GM20431 (cell line): ENCODE data around the gene THUMPD3.

Experiments used
- in situ Hi-C: fragments of 300-500 bp; cut with MseI, MboI; formaldehyde crosslinking; loops from one replicate; pipeline ENCODE4 v1.15.0; 2020; ENCODE audit warnings: low sequenced_read_pairs; ENCODE audit not compliant: unreplicated experiment

THUMPD3 gene

GRCh38 chr3:9362731-9363530 lies at the start of gene THUMPD3:
Gene THUMPD3 (plus strand): TSS chr3:9363054. CDS start chr3:9365069, 2,015 bp downstream.
- in situ Hi-C loops: no loop called here

DNA sequence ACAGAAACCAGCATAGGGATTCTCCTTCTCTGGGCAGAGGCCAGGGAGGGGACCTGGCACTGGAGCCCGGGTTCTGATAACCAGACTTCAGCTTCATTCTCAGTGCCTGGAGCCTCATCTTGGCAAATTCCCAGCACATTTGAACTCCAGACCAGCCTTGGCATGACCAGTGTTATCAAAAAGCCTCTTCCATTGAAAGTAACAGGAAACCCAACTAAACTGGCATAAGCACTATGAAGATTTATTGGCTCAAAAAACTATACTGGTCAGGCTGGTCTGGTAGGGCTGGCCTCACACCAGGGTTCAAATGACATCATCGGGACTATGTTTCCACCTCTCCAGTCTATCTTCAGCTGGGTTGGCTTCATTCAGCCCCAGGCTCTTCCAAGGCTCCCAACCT lies 48.1 kb upstream of the THUMPD3 start:
- in situ Hi-C loops: no loop called here

DNA sequence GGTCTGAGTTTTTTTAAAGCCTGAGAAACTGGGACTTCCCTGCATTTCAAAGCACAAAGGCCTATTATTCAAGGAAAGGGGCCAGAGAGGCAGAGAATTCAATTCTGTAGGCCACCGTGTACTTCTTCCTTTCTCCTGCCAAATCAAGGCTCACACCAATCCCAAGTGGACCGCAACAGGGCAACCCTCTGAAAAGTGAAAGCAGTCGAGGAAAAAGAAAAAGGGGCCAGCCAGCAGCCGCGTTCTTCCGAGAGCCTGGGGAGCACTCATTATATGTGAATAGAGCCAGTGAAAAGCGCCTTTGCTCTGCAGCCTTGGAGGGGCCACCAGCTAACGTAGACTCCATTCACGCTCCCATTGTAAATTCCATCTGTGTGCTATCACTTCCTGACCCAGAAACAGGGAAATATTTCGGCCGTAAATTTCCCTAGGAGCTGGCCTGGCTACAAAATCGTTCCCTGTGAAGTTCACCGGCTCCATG lies 45.9 kb upstream of the THUMPD3 start:
- in situ Hi-C loops: no loop called here

DNA sequence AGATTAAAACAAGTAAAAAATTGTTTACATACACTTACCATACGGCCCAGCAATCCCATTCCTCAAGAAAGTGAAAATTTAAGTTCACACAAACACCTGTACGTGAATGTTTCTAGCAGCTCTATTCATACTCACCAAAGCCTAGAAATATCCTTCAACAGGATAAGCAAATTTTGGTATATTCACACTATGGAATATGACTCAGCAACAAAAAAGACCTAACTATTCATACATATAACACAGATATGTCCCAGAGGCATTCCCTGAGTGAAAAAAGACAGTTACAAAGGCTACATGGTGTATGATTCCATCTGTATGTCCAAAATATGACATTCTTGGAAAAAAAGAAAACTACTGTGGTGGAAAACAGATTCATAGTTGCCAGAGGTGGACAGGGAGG lies 40.1 kb upstream of the THUMPD3 start:
- in situ Hi-C loops: no loop called here

DNA sequence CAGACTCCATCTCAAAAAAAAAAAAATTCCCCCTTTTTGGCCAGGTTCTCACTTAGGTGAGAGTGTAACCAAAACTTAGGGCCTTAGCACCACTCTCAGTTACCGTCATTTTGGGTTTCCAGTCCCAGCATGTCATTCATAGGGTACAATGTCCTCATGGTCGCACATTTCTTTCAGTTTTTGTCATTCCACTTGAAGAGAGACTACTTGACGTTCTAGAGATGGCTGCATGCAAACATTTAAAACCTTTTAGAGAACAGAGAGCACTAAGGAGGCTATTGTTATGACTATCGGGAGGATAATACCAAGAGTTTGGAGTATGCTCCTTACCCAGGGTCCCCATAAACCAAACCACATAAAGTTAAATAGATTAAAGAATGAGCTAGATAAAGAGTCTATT lies 37.9 kb upstream of the THUMPD3 start:
- in situ Hi-C loops: no loop called here

DNA sequence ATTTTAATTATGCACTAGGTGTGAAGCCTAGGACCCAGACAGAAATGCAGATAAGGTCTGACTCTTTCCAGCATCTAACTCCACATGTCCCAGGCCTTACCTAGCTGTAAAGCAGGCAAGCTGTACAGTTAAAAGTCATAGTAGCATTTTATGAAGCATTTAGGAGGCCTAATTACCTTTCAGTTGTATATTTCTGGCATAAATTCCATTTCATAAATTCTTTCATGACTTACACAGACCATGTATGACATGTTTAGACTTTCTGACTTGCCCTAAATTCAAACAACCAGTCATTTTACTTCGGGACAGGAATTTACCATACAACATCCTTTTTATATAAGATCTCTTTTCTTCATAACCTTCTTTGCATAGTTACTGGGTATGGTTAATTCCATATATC lies 35.3 kb upstream of the THUMPD3 start:
- in situ Hi-C loops: no loop called here

GRCh38 chr3:9330166-9330703 lies 32.6 kb upstream of the THUMPD3 start:
- in situ Hi-C loops: no loop called here

- in situ Hi-C loops: no loop called here
These were observed 31.7 kb upstream of the THUMPD3 start for GRCh38 chr3:9331171-9331570.

DNA sequence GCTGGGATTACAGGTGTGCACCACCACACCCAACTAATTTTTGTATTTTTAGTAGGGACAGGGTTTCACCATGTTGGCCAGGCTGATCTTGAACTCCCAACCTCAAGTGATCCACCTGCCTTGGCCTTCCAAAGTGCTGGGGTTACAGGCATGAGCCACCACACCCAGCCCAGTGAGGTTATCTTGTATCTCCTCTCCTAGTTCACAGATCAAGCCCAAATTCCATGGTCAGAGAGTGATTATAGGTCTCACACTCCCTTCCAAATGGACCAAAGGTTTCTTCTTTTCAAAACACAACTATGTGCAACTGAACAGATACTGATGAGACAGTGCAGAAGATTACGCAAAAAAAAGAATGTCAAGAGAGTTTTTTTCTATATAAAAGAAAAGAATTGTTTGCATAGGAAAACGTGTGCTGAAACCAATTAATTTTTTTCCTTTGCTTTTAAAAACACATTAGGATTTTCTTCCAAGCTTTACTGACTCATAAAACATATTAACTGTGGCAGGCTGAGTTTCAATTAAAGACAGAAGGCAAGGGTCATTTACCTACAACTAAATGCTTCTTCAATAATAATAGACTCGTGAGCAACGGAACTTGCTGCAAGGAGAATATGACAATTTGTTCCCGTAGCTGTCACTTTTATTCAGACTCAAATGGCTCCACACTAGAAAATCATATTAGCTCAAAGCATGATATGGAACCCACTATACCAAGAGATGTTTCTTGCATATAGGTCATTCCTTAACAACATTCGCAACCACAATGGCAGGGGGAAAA lies 30.4 kb upstream of the THUMPD3 start:
- in situ Hi-C loops: no loop called here

GRCh38 chr3:9339761-9340471 lies 22.9 kb upstream of the THUMPD3 start:
- in situ Hi-C loops: no loop called here

GRCh38 chr3:9340472-9340902 lies 22.4 kb upstream of the THUMPD3 start:
- in situ Hi-C loops: no loop called here

GRCh38 chr3:9342696-9343095 lies 20.2 kb upstream of the THUMPD3 start:
- in situ Hi-C loops: no loop called here

DNA sequence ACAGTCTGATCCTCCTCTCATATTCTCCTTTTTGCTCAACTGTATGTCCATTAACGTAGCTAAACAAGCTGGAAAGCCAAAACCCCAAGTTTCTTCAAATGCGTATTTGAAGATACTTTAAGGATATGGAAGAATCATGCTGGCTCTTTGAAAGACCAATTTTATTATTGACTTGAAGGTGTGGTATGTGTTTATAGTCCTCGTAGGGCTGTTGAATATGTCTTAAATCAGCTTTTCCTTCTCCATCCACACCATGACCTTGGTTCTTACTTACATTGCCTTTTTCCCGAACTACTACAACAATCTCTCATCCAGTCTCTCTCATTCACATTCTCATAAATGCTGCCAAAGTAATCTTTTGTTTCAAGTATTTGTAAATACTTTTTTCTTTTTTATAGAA lies 19.7 kb upstream of the THUMPD3 start:
- in situ Hi-C loops: no loop called here

DNA sequence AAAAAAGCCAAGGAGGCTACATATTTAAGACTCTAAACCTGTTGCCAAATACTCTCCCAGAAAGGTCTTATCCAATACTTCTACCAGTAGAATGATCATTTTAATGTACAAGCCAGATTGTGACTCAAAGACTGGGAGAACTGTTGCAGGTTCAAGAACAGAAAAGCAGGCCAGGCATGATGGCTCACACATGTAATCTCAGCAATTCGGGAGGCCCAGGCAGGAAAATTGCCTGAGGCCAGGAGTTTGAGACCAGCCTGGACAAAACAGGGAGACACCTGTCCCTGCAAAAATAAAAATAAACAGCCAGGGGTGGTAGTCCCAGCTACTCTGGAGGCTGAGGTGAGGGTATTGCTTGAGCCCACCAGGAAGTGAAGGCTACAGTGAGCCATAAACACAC lies 17.8 kb upstream of the THUMPD3 start:
- in situ Hi-C loops: no loop called here

DNA sequence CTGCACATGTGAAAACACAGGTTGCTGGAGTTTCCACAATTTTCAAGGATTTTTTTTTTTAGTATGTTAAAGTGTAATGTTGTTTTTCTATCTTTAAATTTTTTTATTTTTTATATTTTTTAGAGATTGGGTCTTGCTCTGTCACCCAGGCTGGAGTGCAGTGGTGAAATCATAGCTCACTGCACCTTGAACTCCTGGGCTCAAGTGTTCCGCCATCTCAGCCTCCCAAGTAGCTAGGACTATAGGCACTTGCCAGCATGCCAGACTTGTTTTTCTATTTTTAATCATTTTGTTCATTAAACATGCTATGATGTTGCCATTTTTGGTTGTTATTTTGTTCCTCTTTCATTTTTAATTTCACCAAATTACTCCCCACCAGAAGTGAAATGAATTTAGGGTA lies 16.7 kb upstream of the THUMPD3 start:
- in situ Hi-C loops: no loop called here

GRCh38 chr3:9347081-9347480 lies 15.8 kb upstream of the THUMPD3 start:
- in situ Hi-C loops: no loop called here

DNA sequence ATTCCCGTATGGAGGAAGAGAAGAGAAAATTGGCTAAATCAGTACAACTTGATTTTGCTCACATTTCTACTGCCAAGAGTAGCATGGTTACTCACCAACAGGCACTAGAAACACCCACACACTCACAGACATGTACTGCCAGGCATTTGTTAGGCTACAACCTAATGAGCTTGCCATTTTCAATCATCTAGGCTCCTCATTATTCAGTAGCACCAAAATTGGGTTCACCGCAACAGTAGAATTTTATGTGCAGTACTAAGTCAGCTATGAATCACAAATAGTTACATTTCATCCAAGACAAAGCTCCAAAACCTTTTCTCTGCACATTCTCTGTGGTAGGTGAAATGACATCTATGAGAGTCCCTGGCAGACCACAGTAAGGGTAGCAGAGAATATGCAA lies 15.0 kb upstream of the THUMPD3 start:
- in situ Hi-C loops: no loop called here

GRCh38 chr3:9349321-9350117 lies 13.3 kb upstream of the THUMPD3 start:
- in situ Hi-C loops: no loop called here

- in situ Hi-C loops: no loop called here
These were observed 11.1 kb upstream of the THUMPD3 start for GRCh38 chr3:9351709-9352126.
